BLaER1 (cell line): Measurements from ENCODE around the gene CHN2.

Experiments used
- H3K27ac ChIP-seq: shearing (Covaris generic); formaldehyde crosslinking; 2 replicates; pipeline ENCODE4 v1.8.1; 2022
- H3K27me3 ChIP-seq: shearing (Covaris generic); formaldehyde crosslinking; 2 replicates; pipeline ENCODE4 v1.8.1; 2022
- H3K36me3 ChIP-seq: shearing (Covaris generic); formaldehyde crosslinking; 2 replicates; pipeline ENCODE4 v1.8.1; 2022
- H3K4me1 ChIP-seq: shearing (Covaris generic); formaldehyde crosslinking; 2 replicates; pipeline ENCODE4 v1.8.1; 2022
- H3K4me2 ChIP-seq: shearing (Covaris generic); formaldehyde crosslinking; 2 replicates; pipeline ENCODE4 v1.8.1; 2022
- H3K4me3 ChIP-seq: shearing (Covaris generic); formaldehyde crosslinking; 2 replicates; pipeline ENCODE4 v1.8.1; 2022
- H3K9ac ChIP-seq: shearing (Covaris generic); formaldehyde crosslinking; 2 replicates; pipeline ENCODE4 v1.8.1; 2022
- H3K9me3 ChIP-seq: shearing (Covaris generic); formaldehyde crosslinking; 2 replicates; pipeline ENCODE4 v1.8.1; 2022
- H4K20me1 ChIP-seq: shearing (Covaris generic); formaldehyde crosslinking; 2 replicates; pipeline ENCODE4 v1.8.1; 2022
- Cebpa-rat ChIP-seq: shearing (Covaris generic); IDR thresholded peaks from 2 replicates; pipeline ENCODE4 v1.8.1; 2022

Gene CHN2

GRCh38 chr7:29214056-29214455 is 19.5 kb downstream of the CHN2 start:
- H4K20me1 ChIP-seq, result no peaks in the 10 kb centered on the region
- H3K9me3 ChIP-seq, result no peaks in the 10 kb centered on the region
- no peak overlapping the region for H3K4me3 ChIP-seq
- no peak for TF ChIP-seq Cebpa-rat
- no peaks in the 10 kb centered on the region for H3K36me3 ChIP-seq
- H3K4me1 ChIP-seq, result peaks cover 2% of the 10 kb centered on the region
- H3K27me3 ChIP-seq, result no peaks in the 10 kb centered on the region
- no peak overlapping the region for H3K4me2 ChIP-seq
- no peak overlapping the region for H3K27ac ChIP-seq
- no peak overlapping the region for H3K9ac ChIP-seq

GRCh38 chr7:29214816-29215215 is 20.2 kb downstream of the CHN2 start:
- Histone ChIP-seq H3K9ac (no peak overlapping the region), H3K4me3 (no peak overlapping the region), H3K36me3 (no peaks in the 10 kb centered on the region), H3K4me2 (no peak overlapping the region), H3K27me3 (no peaks in the 10 kb centered on the region), H3K27ac (no peak overlapping the region), H3K4me1 (no peaks in the 10 kb centered on the region), H3K9me3 (no peaks in the 10 kb centered on the region), H4K20me1 (no peaks in the 10 kb centered on the region)
- no peak for TF ChIP-seq Cebpa-rat

- H3K27me3 ChIP-seq, result no peaks in the 10 kb centered on the region
- H3K27ac ChIP-seq, result no peak overlapping the region
- H3K4me3 ChIP-seq, result no peak overlapping the region
- H4K20me1 ChIP-seq, result no peaks in the 10 kb centered on the region
- H3K4me2 ChIP-seq, result no peak overlapping the region
- H3K9me3 ChIP-seq, result no peaks in the 10 kb centered on the region
- H3K9ac ChIP-seq, result no peak overlapping the region
- no peak for TF ChIP-seq Cebpa-rat
- H3K36me3 ChIP-seq, result no peaks in the 10 kb centered on the region
- H3K4me1 ChIP-seq, result no peaks in the 10 kb centered on the region
Observed at GRCh38 chr7:29216128-29216527, 21.6 kb downstream of the CHN2 start.

- Histone ChIP-seq H3K9ac (no peak overlapping the region), H4K20me1 (no peaks in the 10 kb centered on the region), H3K9me3 (no peaks in the 10 kb centered on the region; the same call in 1 of the 2 replicates), H3K4me3 (no peak overlapping the region), H3K4me2 (no peak overlapping the region), H3K36me3 (no peaks in the 10 kb centered on the region), H3K4me1 (no peaks in the 10 kb centered on the region), H3K27me3 (no peaks in the 10 kb centered on the region), H3K27ac (no peak overlapping the region)
- no peak for TF ChIP-seq Cebpa-rat
Observed at GRCh38 chr7:29217113-29217512, 22.5 kb downstream of the CHN2 start.

GRCh38 chr7:29224726-29225125 is 30.2 kb downstream of the CHN2 start:
- Histone ChIP-seq H3K27ac (no peak overlapping the region), H3K36me3 (no peaks in the 10 kb centered on the region), H3K9me3 (no peaks in the 10 kb centered on the region; the same call in 1 of the 2 replicates), H3K4me2 (no peak overlapping the region), H3K9ac (no peak overlapping the region), H3K4me3 (no peak overlapping the region), H3K4me1 (no peaks in the 10 kb centered on the region), H3K27me3 (no peaks in the 10 kb centered on the region), H4K20me1 (no peaks in the 10 kb centered on the region)
- no peak for TF ChIP-seq Cebpa-rat

- no peak overlapping the region for H3K27ac ChIP-seq
- no peaks in the 10 kb centered on the region for H4K20me1 ChIP-seq
- no peak for TF ChIP-seq Cebpa-rat
- H3K4me1 ChIP-seq, result no peaks in the 10 kb centered on the region
- H3K4me2 ChIP-seq, result no peak overlapping the region
- H3K9me3 ChIP-seq, result no peaks in the 10 kb centered on the region
- H3K27me3 ChIP-seq, result no peaks in the 10 kb centered on the region
- no peaks in the 10 kb centered on the region for H3K36me3 ChIP-seq
- H3K4me3 ChIP-seq, result no peak overlapping the region
- H3K9ac ChIP-seq, result no peak overlapping the region
Observed at GRCh38 chr7:29228289-29229011, 33.9 kb downstream of the CHN2 start.

DNA sequence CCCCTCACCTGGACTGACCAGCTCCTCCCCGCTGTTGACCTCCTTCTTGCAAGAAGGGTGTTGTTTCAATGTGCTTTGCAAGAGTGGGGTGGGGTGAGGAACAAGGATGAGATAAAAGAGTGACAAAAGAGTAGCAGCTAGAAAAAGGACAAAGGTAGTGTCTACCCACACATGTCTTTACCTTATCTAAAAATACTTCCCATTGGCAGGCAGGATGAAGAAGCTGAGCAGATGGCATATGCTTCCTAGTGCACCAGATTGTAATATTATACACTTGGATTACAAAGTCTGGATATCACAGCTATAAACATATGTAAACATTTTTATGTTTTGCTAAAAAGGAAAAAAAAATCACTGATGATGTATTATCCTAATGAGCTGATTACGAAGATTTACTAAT is 34.5 kb downstream of the CHN2 start:
- Histone ChIP-seq H3K27me3 (no peaks in the 10 kb centered on the region), H3K27ac (no peak overlapping the region), H3K36me3 (no peaks in the 10 kb centered on the region), H3K9me3 (no peaks in the 10 kb centered on the region), H3K4me3 (no peak overlapping the region), H3K4me1 (no peaks in the 10 kb centered on the region), H3K9ac (no peak overlapping the region), H3K4me2 (no peak overlapping the region), H4K20me1 (no peaks in the 10 kb centered on the region)
- no peak for TF ChIP-seq Cebpa-rat

GRCh38 chr7:29229946-29230345 is 35.4 kb downstream of the CHN2 start:
- no peak for TF ChIP-seq Cebpa-rat
- no peak overlapping the region for H3K27ac ChIP-seq
- no peak overlapping the region for H3K4me3 ChIP-seq

GRCh38 chr7:29230871-29231345 is 36.3 kb downstream of the CHN2 start:
- Histone ChIP-seq H3K9me3 (no peaks in the 10 kb centered on the region), H3K4me3 (no peak overlapping the region), H3K4me2 (no peak overlapping the region), H3K27me3 (no peaks in the 10 kb centered on the region), H3K27ac (no peak overlapping the region), H4K20me1 (no peaks in the 10 kb centered on the region), H3K4me1 (no peaks in the 10 kb centered on the region), H3K36me3 (no peaks in the 10 kb centered on the region), H3K9ac (no peak overlapping the region)
- TF ChIP-seq Cebpa-rat, result no peak

More at GRCh38 chr7:29229946-29230345, 35.4 kb downstream of the CHN2 start:
- no peaks in the 10 kb centered on the region for H3K36me3 ChIP-seq
- no peaks in the 10 kb centered on the region for H3K27me3 ChIP-seq
- no peaks in the 10 kb centered on the region for H3K9me3 ChIP-seq
- H3K9ac ChIP-seq, result no peak overlapping the region
- no peaks in the 10 kb centered on the region for H4K20me1 ChIP-seq
- no peaks in the 10 kb centered on the region for H3K4me1 ChIP-seq
- H3K4me2 ChIP-seq, result no peak overlapping the region

DNA sequence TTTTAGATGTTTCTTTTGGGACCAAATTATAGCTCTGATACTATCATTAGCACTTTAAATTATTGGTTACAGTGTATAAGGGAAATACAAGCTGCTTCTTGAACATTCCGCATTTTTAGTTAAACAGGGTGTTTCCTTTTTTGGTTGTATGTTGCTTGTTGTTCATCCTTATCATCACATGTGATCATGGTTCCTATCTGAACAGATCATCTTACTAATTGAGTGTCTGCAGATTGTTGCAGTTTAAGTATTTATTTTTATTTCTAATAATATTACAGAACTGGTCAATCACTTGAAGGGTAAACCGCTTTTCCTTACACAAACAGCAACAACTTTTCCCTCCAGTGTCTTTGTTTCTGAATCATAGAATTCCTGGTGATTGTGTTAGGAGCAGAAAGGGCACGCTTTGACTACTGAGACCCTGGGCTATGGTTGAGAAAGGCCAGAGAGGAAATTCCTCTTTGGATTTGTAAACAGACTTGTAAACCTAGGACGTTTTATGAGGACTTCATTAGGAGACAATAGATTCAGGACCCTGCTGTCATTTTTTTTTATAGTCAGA is 37.2 kb downstream of the CHN2 start:
- H3K4me1 ChIP-seq, result no peaks in the 10 kb centered on the region
- H4K20me1 ChIP-seq, result no peaks in the 10 kb centered on the region
- no peak overlapping the region for H3K9ac ChIP-seq
- no peak for TF ChIP-seq Cebpa-rat
- no peak overlapping the region for H3K27ac ChIP-seq
- no peak overlapping the region for H3K4me2 ChIP-seq
- no peaks in the 10 kb centered on the region for H3K27me3 ChIP-seq
- no peaks in the 10 kb centered on the region for H3K36me3 ChIP-seq
- H3K4me3 ChIP-seq, result no peak overlapping the region
- no peaks in the 10 kb centered on the region for H3K9me3 ChIP-seq
